CD4-positive, alpha-beta T cell treated with Interleukin-15 for 4 hours (primary cell): ENCODE measurements around the gene SNAI3.

Experiments used
- DNase-seq: peaks from one replicate; pipeline ENCODE4 v3.0.0-alpha.2; 2020; ENCODE audit warnings: low spot score

Gene SNAI3

DNA sequence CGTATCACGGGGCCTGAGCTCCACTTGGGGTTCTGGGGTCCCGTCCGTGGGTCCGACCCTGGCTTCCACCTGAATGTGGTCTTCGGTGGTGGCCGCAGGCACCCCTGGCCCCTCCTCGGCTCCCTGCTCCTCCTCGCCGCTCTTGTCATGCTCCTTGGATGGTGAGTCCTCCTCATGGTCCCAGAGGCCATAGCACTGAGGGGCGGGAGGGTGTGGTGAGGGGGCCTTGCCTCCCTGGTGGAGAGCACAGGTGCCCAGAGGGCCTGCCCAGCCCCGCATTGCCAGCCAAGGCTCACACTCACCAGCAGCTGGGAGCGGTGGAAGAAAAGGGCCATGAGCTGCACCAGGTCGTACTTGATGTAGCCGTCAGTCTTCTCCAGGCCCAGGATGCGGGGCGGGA lies 34.9 kb upstream of the SNAI3 start:
- DNase-seq, result no peak

DNA sequence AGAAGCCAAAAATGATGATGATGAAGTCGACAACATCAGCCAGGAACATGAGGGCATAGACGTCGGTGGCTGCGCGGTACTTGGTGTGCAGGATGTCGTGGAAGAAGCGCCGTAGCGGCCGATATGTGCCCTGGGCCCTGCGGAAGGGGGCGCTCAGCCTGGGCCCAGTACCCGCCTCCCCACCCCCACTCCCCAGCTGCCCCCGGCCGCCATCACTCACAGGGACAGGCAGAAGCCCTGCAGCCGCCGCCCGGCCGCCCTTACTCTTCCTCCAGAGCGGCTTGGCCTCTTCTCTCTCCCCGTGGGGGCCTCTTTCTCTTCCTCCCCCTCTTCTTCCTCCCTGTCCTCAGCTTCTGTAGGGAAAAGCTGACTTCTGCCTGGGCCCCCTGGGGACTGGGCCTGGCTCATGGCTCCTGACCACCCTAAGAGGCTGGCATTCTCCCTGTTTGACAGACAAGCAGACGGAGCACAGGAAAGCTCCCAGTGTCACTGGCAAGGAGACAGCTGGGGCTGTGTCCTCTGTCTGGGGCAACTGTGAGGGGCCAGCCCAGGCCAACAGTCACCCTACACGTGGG lies 34.2 kb upstream of the SNAI3 start:
- no peak for DNase-seq

GRCh38 chr16:88719933-88720296 lies 33.6 kb upstream of the SNAI3 start:
- DNase-seq, result no peak

GRCh38 chr16:88719267-88719932 lies 33.1 kb upstream of the SNAI3 start:
- no peak for DNase-seq

GRCh38 chr16:88718178-88718577 lies 31.9 kb upstream of the SNAI3 start:
- no peak for DNase-seq

- no peak for DNase-seq
These were observed 30.3 kb upstream of the SNAI3 start for GRCh38 chr16:88716601-88717001.

DNA sequence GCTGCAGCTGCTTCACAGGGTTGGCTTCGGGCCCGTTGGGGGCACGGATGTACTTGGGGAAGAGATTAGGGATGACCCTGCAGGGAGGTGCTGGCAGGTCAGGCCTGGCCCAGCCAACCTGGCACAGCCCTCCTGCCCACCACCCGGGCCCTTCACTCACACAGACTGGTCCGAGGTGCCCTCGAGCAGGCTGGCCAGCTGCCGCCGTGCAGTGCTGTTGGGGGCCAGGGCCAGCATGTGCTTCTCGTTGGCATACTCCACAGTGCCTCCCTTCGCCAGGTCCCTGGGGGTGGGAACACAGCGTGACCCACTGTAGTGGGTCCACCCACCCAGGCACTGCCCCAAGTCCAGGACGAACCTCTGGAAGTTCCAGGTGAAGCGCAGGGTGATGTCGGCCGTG lies 29.9 kb upstream of the SNAI3 start:
- no peak for DNase-seq

- DNase-seq, result no peak
These were observed 29.2 kb upstream of the SNAI3 start for GRCh38 chr16:88715312-88716190.

DNA sequence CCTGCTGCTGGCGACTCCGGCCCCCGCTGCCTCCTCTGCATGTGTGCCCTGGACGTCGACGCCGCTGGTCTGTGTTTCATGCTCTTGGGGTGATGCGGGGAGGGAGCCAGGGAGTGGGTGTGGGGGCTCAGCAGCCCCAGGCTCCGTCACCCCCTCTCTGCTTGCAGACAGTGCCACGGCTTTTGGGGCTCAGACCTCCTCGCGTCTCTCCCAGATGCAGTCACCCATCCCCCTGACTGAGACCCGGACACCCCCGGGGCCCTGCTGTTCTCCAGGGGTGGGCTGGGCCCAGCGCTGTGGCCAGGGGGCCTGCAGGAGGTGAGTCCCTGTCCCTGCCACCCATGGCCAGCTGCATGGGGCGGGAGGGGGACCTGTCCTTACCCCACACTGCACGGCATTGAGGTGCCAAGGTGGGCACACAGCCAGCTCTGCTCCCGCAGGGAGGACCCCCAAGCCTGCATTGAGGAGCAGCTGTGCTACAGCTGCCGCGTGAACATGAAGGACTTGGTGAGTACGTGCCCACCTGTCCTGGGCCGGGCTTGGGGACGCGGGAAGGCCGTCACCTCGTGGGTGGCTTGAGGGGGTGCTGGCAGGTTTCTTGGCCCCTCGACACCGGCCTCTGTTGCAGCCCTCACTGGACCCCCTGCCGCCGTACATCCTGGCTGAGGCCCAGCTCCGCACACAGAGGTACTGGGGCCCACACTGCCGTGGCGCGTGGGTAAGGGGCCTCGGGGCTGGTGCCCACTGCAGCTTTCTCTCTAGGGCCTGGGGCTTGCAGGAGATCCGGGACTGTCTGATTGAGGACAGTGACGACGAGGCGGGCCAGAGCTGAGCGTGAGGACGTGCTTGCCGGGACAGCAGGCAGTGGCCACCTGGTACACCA lies 28.4 kb upstream of the SNAI3 start:
- no peak for DNase-seq

GRCh38 chr16:88713568-88714419 lies 27.5 kb upstream of the SNAI3 start:
- no peak for DNase-seq

GRCh38 chr16:88713054-88713453 lies 26.7 kb upstream of the SNAI3 start:
- no peak for DNase-seq

DNA sequence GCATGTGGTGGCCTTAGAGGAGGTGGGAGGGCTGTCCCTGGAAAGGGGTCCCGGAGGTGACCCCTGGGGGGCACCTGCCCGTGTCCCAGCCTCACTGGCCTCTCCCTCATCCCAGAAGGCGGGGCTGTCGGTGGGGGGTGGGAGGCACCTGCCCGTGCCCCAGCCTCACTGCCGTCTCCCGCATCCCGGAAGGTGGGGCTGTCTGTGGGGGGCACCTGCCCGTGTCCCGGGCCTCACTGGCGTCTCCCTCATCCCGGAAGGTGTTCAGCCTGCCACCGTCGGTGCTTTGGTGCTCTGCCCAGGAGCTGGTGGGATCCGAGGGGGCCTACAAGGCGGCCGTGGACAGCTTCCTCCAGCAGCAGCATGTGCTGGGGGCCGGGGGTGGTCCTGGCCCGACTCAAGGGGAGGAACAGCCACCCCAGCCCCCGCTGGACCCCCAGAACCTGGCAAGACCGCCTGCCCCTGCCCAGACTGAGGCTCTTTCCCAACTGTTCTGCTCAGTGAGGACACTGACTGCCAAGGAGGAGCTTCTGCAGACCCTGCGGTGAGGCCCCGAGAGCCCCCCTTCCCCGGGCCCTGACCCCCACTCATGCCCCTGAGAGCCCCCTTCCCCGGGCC lies 26.2 kb upstream of the SNAI3 start:
- no peak for DNase-seq

GRCh38 chr16:88711750-88712340 lies 25.5 kb upstream of the SNAI3 start:
- DNase-seq, result no peak

GRCh38 chr16:88710556-88710955 lies 24.2 kb upstream of the SNAI3 start:
- no peak for DNase-seq

GRCh38 chr16:88706965-88707826 lies 20.9 kb upstream of the SNAI3 start:
- no peak for DNase-seq

DNA sequence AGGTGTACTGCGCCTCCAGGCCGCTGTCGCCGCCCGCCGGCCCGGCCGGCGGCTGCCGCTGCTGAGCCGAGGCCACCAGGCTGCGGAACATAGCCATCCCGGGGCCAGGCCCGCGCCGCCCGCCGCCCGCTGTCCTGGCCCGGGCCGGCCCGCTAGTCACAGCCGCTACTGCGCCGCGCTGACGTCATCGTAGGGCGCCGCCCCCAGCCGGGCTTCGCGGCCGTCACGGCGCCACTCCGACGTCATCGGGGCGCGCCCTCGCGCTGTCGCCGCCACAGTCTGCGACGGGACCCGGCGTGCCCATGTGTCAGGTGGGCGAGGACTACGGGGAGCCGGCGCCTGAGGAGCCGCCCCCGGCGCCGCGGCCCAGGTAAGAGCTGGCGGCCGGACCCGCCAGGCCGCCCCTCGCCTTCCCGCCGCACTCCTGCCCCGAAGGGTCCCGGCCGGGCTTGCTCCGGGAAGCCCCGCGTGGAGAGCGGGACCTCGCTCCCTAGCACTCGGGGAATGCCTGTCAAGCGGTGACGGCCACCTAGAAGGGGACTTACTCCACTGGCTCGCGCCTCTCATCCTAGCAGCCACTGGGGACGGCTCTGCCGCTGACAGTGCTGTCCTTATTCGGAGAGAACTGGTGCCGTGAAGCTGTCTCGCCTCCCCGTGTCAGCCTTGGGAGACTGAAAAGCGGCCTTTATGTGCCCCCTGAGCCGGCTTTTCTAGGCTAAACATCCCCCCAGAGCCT lies 20.1 kb upstream of the SNAI3 start, which contains the start of the genes CTU2 and RNF166:
CTU2 (plus strand) TSS at position 275 of the 736 bp plus-strand sequence; CDS start at position 303, 28 bp downstream.
RNF166 (minus strand) TSS at position 180 of the 736 bp plus-strand sequence; CDS start at position 97, 83 bp downstream.
- peak; percentile 87 for DNase-seq

- DNase-seq, result no peak
These were observed 19.5 kb upstream of the SNAI3 start for GRCh38 chr16:88705801-88706228.

GRCh38 chr16:88705076-88705684 lies 18.9 kb upstream of the SNAI3 start:
- DNase-seq, result peak; percentile 40
